Smooth muscle cell (in vitro differentiated cells): ENCODE results near the gene TTC24. TPM values are rescaled to one million over a fixed set of nuclear protein-coding genes. Genes with fewer than 3 reads are reported as not detected.

Experiments
- DNase-seq: peaks from one replicate; lab custom pipeline; 2025; ENCODE audit not compliant: unreplicated experiment; lab: John Stamatoyannopoulos, UW
- H2AFZ ChIP-seq: fragments of 200-600 bp; sonication (generic); 2 replicates; pipeline ENCODE4 v1.6.0; 2016; ENCODE audit warnings: antibody characterized with exemption, low read depth, mild to moderate bottlenecking
- H3F3A ChIP-seq: fragments of 200-600 bp; sonication (generic); 2 replicates; pipeline ENCODE4 v1.6.0; 2017; ENCODE audit warnings: antibody characterized with exemption, low read depth
- H3K27ac ChIP-seq: fragments of 200-600 bp; sonication (generic); 2 replicates; pipeline ENCODE4 v1.5.1; 2016; ENCODE audit warnings: low read depth, mild to moderate bottlenecking
- H3K27me3 ChIP-seq: fragments of 200-600 bp; sonication (generic); 2 replicates; pipeline ENCODE4 v1.6.1; 2016; ENCODE audit warnings: low read depth, mild to moderate bottlenecking
- H3K36me3 ChIP-seq: fragments of 200-600 bp; sonication (generic); 2 replicates; pipeline ENCODE4 v1.5.1; 2016; ENCODE audit warnings: low read depth
- H3K4me1 ChIP-seq: fragments of 200-600 bp; sonication (generic); 2 replicates; pipeline ENCODE4 v1.5.1; 2016; ENCODE audit warnings: low read depth
- H3K4me2 ChIP-seq: fragments of 200-600 bp; sonication (generic); 2 replicates; pipeline ENCODE4 v1.6.0; 2016; ENCODE audit warnings: mild to moderate bottlenecking
- H3K4me3 ChIP-seq: fragments of 200-600 bp; sonication (generic); 2 replicates; pipeline ENCODE4 v1.5.1; 2016; ENCODE audit warnings: mild to moderate bottlenecking
- H3K79me2 ChIP-seq: fragments of 200-600 bp; sonication (generic); 2 replicates; pipeline ENCODE4 v1.6.0; 2016; ENCODE audit warnings: low read depth, mild to moderate bottlenecking
- H3K9ac ChIP-seq: fragments of 200-600 bp; sonication (generic); 2 replicates; pipeline ENCODE4 v1.6.0; 2016; ENCODE audit warnings: low read depth
- H3K9me3 ChIP-seq: fragments of 200-600 bp; sonication (generic); replicated peaks from 2 replicates; pipeline ENCODE4 v1.5.1; 2016; ENCODE audit warnings: low read depth
- H4K20me1 ChIP-seq: fragments of 200-600 bp; sonication (generic); 2 replicates; pipeline ENCODE4 v1.6.0; 2016; ENCODE audit warnings: low read depth
- CTCF ChIP-seq: fragments of 200-600 bp; sonication (generic); IDR thresholded peaks from 2 replicates; pipeline ENCODE4 v1.5.1; 2017; ENCODE audit warnings: borderline replicate concordance, mild to moderate bottlenecking, antibody characterized with exemption; ENCODE audit not compliant: insufficient read depth, poor library complexity, severe bottlenecking
- WGBS: methylation state at CpG from one replicate; pipeline ENCODE4 v1.1.7; 2016; ENCODE audit warnings: low lambda C conversion rate; 5-methylcytosine and 5-hydroxymethylcytosine counted together
- polyA plus RNA-seq: library from polyadenylated mRNA; unstranded; fragments of >200 nt; fragmentation: Nextera tagmentation; extraction: Ambion mirVana; gene quantifications from 2 replicates; pipeline ENCODE4 v1.2.1, GENCODE V29; 2016
- total RNA-seq: library from RNA; depleted of rRNA; stranded (reverse); fragments of >200 nt; gene quantifications from 2 replicates; pipeline ENCODE4 v1.2.3, GENCODE V29; 2014

Gene TTC24
- total and polyA plus RNA-seq, 2 experiments from 2014 or later, result not detected

DNA sequence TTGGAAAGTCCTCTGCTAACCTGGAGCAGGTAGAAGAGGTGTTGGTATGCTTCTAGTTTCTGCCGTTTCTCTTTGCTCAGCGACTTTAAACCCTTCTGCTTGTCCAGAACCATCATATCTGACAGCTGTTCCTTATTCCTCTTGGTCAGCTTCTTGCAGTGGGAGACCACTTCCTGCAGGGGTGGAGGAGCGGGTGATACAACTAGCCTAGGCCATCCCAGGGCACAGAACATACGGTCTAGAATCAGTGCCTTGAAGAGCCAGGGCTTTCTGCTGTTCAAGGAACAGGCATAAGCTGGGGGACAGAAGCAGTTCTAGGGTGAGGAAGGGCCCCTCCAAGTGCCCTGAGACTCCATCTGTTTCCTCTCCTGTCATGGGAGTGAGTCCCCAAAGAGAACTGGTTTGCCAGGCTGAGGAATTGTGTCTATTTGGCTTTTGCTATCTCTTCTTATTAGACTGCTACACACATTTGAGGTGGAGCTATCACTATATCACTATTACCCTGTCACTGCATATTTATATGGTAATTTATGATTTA, 39.6 kb upstream of the TTC24 start:
- Histone ChIP-seq H3K4me3 (no peak overlapping the region), H2AFZ (no peak overlapping the region), H3K36me3 (no peaks in the 10 kb centered on the region), H4K20me1 (no peaks in the 10 kb centered on the region), H3K9me3 (no peaks in the 10 kb centered on the region), H3K27me3 (no peaks in the 10 kb centered on the region), H3K9ac (no peak overlapping the region), H3F3A (no peaks in the 10 kb centered on the region), H3K79me2 (no peaks in the 10 kb centered on the region), H3K4me1 (no peaks in the 10 kb centered on the region), H3K27ac (no peak overlapping the region), H3K4me2 (no peak overlapping the region)
- TF ChIP-seq CTCF, result no peak
- DNase-seq, result no peak
- 98% methylated on average over 4 of the region's 4 CpGs for WGBS

DNA sequence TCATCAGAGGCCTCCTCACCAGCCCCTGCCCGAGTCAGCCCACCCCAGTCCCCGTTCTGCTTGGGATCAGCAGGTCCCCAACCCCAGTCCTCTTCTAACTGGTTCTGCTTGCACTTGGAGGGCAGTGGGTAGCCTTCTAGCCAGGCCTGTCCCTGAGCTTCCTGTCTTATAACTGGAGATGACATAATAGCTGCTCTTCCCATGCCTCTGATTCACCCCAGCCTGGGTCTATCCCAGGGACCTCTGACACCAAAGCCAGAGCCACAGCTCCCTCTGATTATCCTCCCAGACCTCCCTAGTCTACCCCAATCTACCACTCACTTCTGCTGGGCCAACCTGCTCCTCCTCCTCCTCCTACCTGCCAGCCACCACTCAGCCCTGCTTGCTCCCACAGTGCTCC, 38.6 kb upstream of the TTC24 start:
- no peaks in the 10 kb centered on the region for H3F3A ChIP-seq
- 100% methylated on average over 2 of the region's 2 CpGs for WGBS
- H2AFZ ChIP-seq, result no peak overlapping the region
- no peak overlapping the region for H3K4me3 ChIP-seq
- H3K27me3 ChIP-seq, result no peaks in the 10 kb centered on the region
- no peaks in the 10 kb centered on the region for H3K79me2 ChIP-seq
- no peak for DNase-seq
- no peak for TF ChIP-seq CTCF
- no peaks in the 10 kb centered on the region for H3K36me3 ChIP-seq
- no peak overlapping the region for H3K27ac ChIP-seq
- H3K4me2 ChIP-seq, result no peak overlapping the region
- no peaks in the 10 kb centered on the region for H3K9me3 ChIP-seq
- no peaks in the 10 kb centered on the region for H4K20me1 ChIP-seq
- H3K9ac ChIP-seq, result no peak overlapping the region
- H3K4me1 ChIP-seq, result no peaks in the 10 kb centered on the region

GRCh38 chr1:156543066-156543465, 36.5 kb upstream of the TTC24 start:
- Histone ChIP-seq H3K36me3 (no peaks in the 10 kb centered on the region), H3K27me3 (no peaks in the 10 kb centered on the region), H3F3A (no peaks in the 10 kb centered on the region), H3K9ac (no peak overlapping the region), H3K4me3 (no peak overlapping the region), H3K4me2 (no peak overlapping the region), H4K20me1 (no peaks in the 10 kb centered on the region), H2AFZ (no peak overlapping the region), H3K9me3 (no peaks in the 10 kb centered on the region), H3K27ac (no peak overlapping the region), H3K4me1 (no peaks in the 10 kb centered on the region), H3K79me2 (no peaks in the 10 kb centered on the region)
- WGBS, result 88% methylated on average over 1 of the region's 1 CpG
- no peak for DNase-seq
- no peak for TF ChIP-seq CTCF

GRCh38 chr1:156544592-156545102, 34.9 kb upstream of the TTC24 start:
- Histone ChIP-seq H3K4me2 (no peak overlapping the region), H3K27ac (no peak overlapping the region), H2AFZ (no peak overlapping the region), H4K20me1 (no peaks in the 10 kb centered on the region), H3K36me3 (no peaks in the 10 kb centered on the region), H3K4me1 (no peaks in the 10 kb centered on the region), H3K27me3 (no peaks in the 10 kb centered on the region), H3K4me3 (no peak overlapping the region), H3K79me2 (no peaks in the 10 kb centered on the region), H3K9ac (no peak overlapping the region), H3F3A (no peaks in the 10 kb centered on the region), H3K9me3 (no peaks in the 10 kb centered on the region)
- no peak for TF ChIP-seq CTCF
- 100% methylated on average over 3 of the region's 3 CpGs for WGBS
- DNase-seq, result no peak
